GM12878 (cell line): Measurements from ENCODE around the gene ARSI. TPM values are rescaled to one million over a fixed set of nuclear protein-coding genes. Genes with fewer than 3 reads are reported as not detected.

Source experiments
- ATAC-seq: fragments of 200-7000 bp; cut with Tn5 transposase; 3 replicates; pipeline ENCODE4 v1.9.1; 2020; ENCODE audit warnings: mild to moderate bottlenecking, moderate library complexity
- BruUV-seq: library from RNA; stranded (reverse); fragments of 400-500 nt; replicated peaks from 2 replicates; lab custom pipeline; 2021; lab: Mats Ljungman, UMichigan
- CTCF ChIA-PET: fragments of 300-600 bp; sonication (Branson Sonifier 250); formaldehyde crosslinking; extraction: SDS; loops from one replicate; lab custom pipeline; 2021; ENCODE audit warnings: inconsistent platforms; lab: Yijun Ruan, JAX
- POLR2A ChIA-PET: fragments of 350-600 bp; formaldehyde crosslinking; extraction: SDS; loops from one replicate; lab custom pipeline; 2021; ENCODE audit warnings: inconsistent platforms; lab: Charles Lee
- RAD21 ChIA-PET: fragments of 300-600 bp; sonication (Branson Sonifier 250); formaldehyde crosslinking; loops from one replicate; lab custom pipeline; 2023; ENCODE audit warnings: antibody characterized with exemption; ENCODE audit not compliant: unreplicated experiment; lab: Charles Lee
- SMC1A ChIA-PET: fragments of 300-600 bp; sonication (Branson Sonifier 250); formaldehyde crosslinking; loops from one replicate; lab custom pipeline; 2023; ENCODE audit not compliant: unreplicated experiment, uncharacterized antibody; lab: Charles Lee
- DNase-seq: peaks from one replicate; pipeline ENCODE4 v3.0.0-alpha.2; 2011; ENCODE audit warnings: low read depth, low spot score
- FAIRE-seq: peaks from 3 replicates; lab custom pipeline; 2011; peaks lifted over from hg19 to GRCh38; lab: Jason Lieb, UNC
- H2AFZ ChIP-seq: 2 replicates; pipeline ENCODE4 v1.6.0; 2011; ENCODE audit warnings: low read depth, low read length, control low read depth; ENCODE audit not compliant: control insufficient read depth
- H3K27ac ChIP-seq: 2 replicates; pipeline ENCODE4 v1.5.1; 2011; ENCODE audit warnings: control low read depth; ENCODE audit not compliant: control insufficient read depth, insufficient read depth
- H3K27me3 ChIP-seq, 2 experiments: replicated peaks in 1 of 2; 2 replicates each; pipeline versions ENCODE4 v1.6.0 to v1.6.1; 2011; ENCODE audit warnings: low read length in 1 of 2; ENCODE audit not compliant: control insufficient read depth in 2 of 2, insufficient read depth in 2 of 2
- H3K36me3 ChIP-seq, 2 experiments: 2 replicates each; pipeline ENCODE4 v1.5.1; 2011; ENCODE audit warnings: low read length in 1 of 2; ENCODE audit not compliant: control insufficient read depth in 2 of 2, insufficient read depth in 2 of 2
- H3K4me1 ChIP-seq: 2 replicates; pipeline ENCODE4 v1.6.1; 2011; ENCODE audit warnings: mild to moderate bottlenecking, low read length, moderate library complexity, mixed read lengths; ENCODE audit not compliant: control insufficient read depth, insufficient read depth
- H3K4me2 ChIP-seq: 2 replicates; pipeline ENCODE4 v1.6.0; 2011; ENCODE audit warnings: control low read depth; ENCODE audit not compliant: control insufficient read depth, insufficient read depth
- H3K4me3 ChIP-seq: fragments of 200-600 bp; sonication (generic); 2 replicates; pipeline ENCODE4 v1.5.1; 2016
- H3K79me2 ChIP-seq: 2 replicates; pipeline ENCODE4 v1.6.0; 2011; ENCODE audit warnings: low read length; ENCODE audit not compliant: control insufficient read depth, insufficient read depth
- H3K9ac ChIP-seq: 2 replicates; pipeline ENCODE4 v1.8.0; 2011; ENCODE audit warnings: low read length, control low read depth, mixed read lengths; ENCODE audit not compliant: control insufficient read depth, insufficient read depth
- H3K9me3 ChIP-seq: replicated peaks from 3 replicates; pipeline ENCODE4 v1.5.1; 2011; ENCODE audit warnings: mild to moderate bottlenecking, low read length; ENCODE audit not compliant: control insufficient read depth, insufficient read depth
- H4K20me1 ChIP-seq: 2 replicates; pipeline ENCODE4 v1.6.0; 2011; ENCODE audit not compliant: control insufficient read depth, insufficient read depth
- CBFB ChIP-seq: IDR thresholded peaks from 2 replicates; pipeline ENCODE4 v1.6.1; 2016; ENCODE audit warnings: antibody characterized with exemption, low read depth
- CHD1 ChIP-seq: IDR thresholded peaks from 2 replicates; pipeline ENCODE4 v1.6.1; 2012; ENCODE audit warnings: low read depth, low read length, improper control_type of control experiment
- CREB1 ChIP-seq: IDR thresholded peaks from 2 replicates; pipeline ENCODE4 v1.6.1; 2012; ENCODE audit warnings: low read depth, mild to moderate bottlenecking, inconsistent platforms
- MEF2B ChIP-seq: fragments of 450-650 bp; IDR thresholded peaks from 2 replicates; pipeline ENCODE4 v1.6.1; 2018; ENCODE audit warnings: mild to moderate bottlenecking, moderate library complexity; ENCODE audit not compliant: partially characterized antibody, poor library complexity, severe bottlenecking
- NBN ChIP-seq: fragments of 450-650 bp; IDR thresholded peaks from 2 replicates; pipeline ENCODE4 v1.6.1; 2016
- NFYA ChIP-seq: IDR thresholded peaks from 2 replicates; pipeline ENCODE4 v1.6.1; 2011; ENCODE audit warnings: low read depth, mild to moderate bottlenecking, low read length, improper control_type of control experiment, borderline replicate concordance
- PAX8 ChIP-seq: fragments of 450-650 bp; IDR thresholded peaks from 2 replicates; pipeline ENCODE4 v1.6.1; 2017; ENCODE audit warnings: mild to moderate bottlenecking, moderate library complexity
- PML ChIP-seq: IDR thresholded peaks from 2 replicates; pipeline ENCODE4 v1.6.1; 2012; ENCODE audit warnings: low read length, inconsistent platforms
- RAD51 ChIP-seq: fragments of 450-650 bp; IDR thresholded peaks from 2 replicates; pipeline ENCODE4 v1.6.1; 2016; ENCODE audit warnings: moderate library complexity, mild to moderate bottlenecking, inconsistent platforms
- RBBP5 ChIP-seq: fragments of 200-600 bp; sonication (generic); conservative IDR thresholded peaks from 2 replicates; pipeline ENCODE4 v1.6.1; 2016
- ZZZ3 ChIP-seq: IDR thresholded peaks from 2 replicates; pipeline ENCODE4 v1.6.1; 2011; ENCODE audit warnings: low read depth; ENCODE audit not compliant: control insufficient read depth, insufficient read length
- WGBS: methylation state at CpG from one replicate; pipeline ENCODE4 v1.1.6; 2016; ENCODE audit warnings: low lambda C conversion rate; ENCODE audit not compliant: insufficient replicate concordance, insufficient coverage; ENCODE audit errors: missing lambda C conversion rate; 5-methylcytosine and 5-hydroxymethylcytosine counted together
- in situ Hi-C: fragments of 300-500 bp; cut with MboI; formaldehyde crosslinking; loops from 9 replicates; pipeline ENCODE4 v1.14.3; 2018; ENCODE audit warnings: mixed read lengths
- intact Hi-C: fragments of 100-400 bp; cut with micrococcal nuclease; formaldehyde crosslinking; loops from one replicate; pipeline ENCODE4 v1.14.2; 2022; ENCODE audit not compliant: unreplicated experiment
- polyA plus RNA-seq, 11 experiments: library from polyadenylated mRNA; depleted of rRNA in 4 of 11; unstranded in 6 of 11; stranded (reverse) in 5 of 11; fragments of >200 nt; fragmentation: Nextera tagmentation in 4 of 11; fragmentation: Illumina TruSeq in 1 of 11; extraction: Ambion mirVana in 4 of 11; extraction: Trizol in 1 of 11; gene quantifications; 1 replicate in 1 of 11; 2 replicates in 10 of 11; pipeline versions ENCODE4 v1.2.1 to v1.2.3, GENCODE V29; 2011 to 2016; ENCODE audit warnings: inconsistent platforms in 2 of 11, missing spikeins in 2 of 11, low read depth in 1 of 11
- total RNA-seq, 4 experiments: library from RNA; depleted of rRNA in 3 of 4; stranded (reverse); fragments of >200 nt in 3 of 4; fragmentation: Illumina TruSeq in 1 of 4; extraction: Trizol in 1 of 4; gene quantifications; 2 replicates each; pipeline versions ENCODE4 v1.2.1 to v1.2.3, GENCODE V29; 2013 to 2021
- TF ChIP-seq, protein P1 (sequence below): fragments of 450-650 bp; IDR thresholded peaks from 2 replicates; pipeline ENCODE4 v1.6.1; 2016; ENCODE audit warnings: mild to moderate bottlenecking, moderate library complexity, borderline replicate concordance
- TF ChIP-seq, protein P2 (sequence below): fragments of 450-650 bp; IDR thresholded peaks from 2 replicates; pipeline ENCODE4 v1.6.1; 2018; ENCODE audit warnings: mild to moderate bottlenecking, low read depth, moderate library complexity; ENCODE audit not compliant: partially characterized antibody

Gene ARSI
- total and polyA plus RNA-seq, 10 of the 15 experiments (the other 5 are each of a cell fraction or from before 2014, with no cell fraction given), result not detected

DNA sequence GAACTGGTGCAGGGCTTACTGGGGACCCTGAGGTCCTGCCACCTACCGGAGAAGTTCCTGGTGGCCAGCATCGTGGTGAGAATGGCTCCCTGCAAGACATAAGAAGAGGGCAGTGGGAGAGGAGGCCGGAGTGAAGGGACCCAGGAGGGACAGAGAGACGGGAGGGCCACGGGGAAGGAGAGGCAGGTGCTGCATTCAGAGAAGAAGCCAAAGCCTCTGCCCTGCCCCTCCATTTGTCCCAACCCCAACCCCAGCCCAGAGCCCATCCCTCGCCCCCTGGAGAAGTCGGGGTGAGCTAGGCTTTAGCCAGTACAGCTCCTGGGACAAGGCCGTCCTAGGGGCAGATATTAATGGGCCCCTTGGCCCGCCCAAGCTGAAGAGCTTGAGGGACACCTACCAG, 55.0 kb downstream of the ARSI start:
- H3K4me1 ChIP-seq, result no peaks in the 10 kb centered on the region
- FAIRE-seq, result no peak
- intact Hi-C loops (no loop called here), in situ Hi-C loops (no loop called here)
- WGBS, result 26% methylated on average over 8 of the region's 9 CpGs
- no peak for DNase-seq
- ChIA-PET SMC1A (interaction anchor here (0.9 kb wide), 1 partner anchor 63 kb away, joined by 3 read pairs; no protein-coding TSS in a partner anchor), RAD21 (no interaction called here), CTCF (no interaction called here), POLR2A (no interaction called here)
- H3K9ac ChIP-seq, result no peak overlapping the region
- peaks cover 2 to 4% of the 10 kb centered on the region in 2 experiments for H3K27me3 ChIP-seq
- no peaks in the 10 kb centered on the region for H4K20me1 ChIP-seq
- BruUV-seq, result no TSS peak
- H3K36me3 ChIP-seq, result no peaks in the 10 kb centered on the region
- H3K4me2 ChIP-seq, result no peak overlapping the region
- H3K27ac ChIP-seq, result no peak overlapping the region
- ATAC-seq, result no peak
- TF ChIP-seq CHD1 (no peak), MEF2B (no peak), RBBP5 (no peak), ZZZ3 (no peak), NFYA (no peak), NBN (no peak), RAD51 (no peak), CBFB (no peak), CREB1 (no peak)
- H3K9me3 ChIP-seq, result no peaks in the 10 kb centered on the region; the same call in 2 of the 3 replicates
- no peak overlapping the region for H3K4me3 ChIP-seq
- no peak overlapping the region for H2AFZ ChIP-seq
- no peaks in the 10 kb centered on the region for H3K79me2 ChIP-seq

DNA sequence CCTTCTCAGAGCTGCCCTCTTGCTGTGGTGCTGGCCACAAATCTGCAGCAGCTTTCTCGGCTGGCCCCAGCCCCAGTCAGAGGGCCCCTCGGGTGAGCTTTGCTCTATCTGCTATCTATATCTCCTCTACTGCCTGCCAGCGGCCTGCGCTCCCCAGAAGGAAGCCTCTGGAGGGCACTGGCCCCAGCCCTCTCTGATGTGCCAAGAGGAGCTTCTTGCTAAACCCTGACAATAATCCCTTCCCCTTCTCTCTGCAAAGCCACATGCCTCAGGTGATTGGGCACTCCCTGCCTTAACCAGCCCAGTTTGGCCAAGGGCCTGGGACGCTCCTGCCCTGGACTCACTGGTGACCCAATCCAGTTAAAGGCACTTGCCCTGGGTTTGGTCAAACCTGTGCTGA, 55.9 kb downstream of the ARSI start:
- intact Hi-C loops, result no loop called here
- POLR2A ChIA-PET, result no interaction called here
- ATAC-seq (no peak), FAIRE-seq (no peak), DNase-seq (no peak)
- Histone ChIP-seq H3K4me3 (no peak overlapping the region), H3K79me2 (no peaks in the 10 kb centered on the region), H3K4me1 (no peaks in the 10 kb centered on the region), H3K9ac (no peak overlapping the region), H3K27ac (no peak overlapping the region), H3K36me3 (no peaks in the 10 kb centered on the region), H2AFZ (no peak overlapping the region), H4K20me1 (no peaks in the 10 kb centered on the region), H3K9me3 (no peaks in the 10 kb centered on the region), H3K4me2 (no peak overlapping the region), H3K27me3 (peaks cover 0 to 1% of the 10 kb centered on the region in 2 experiments; a peak in 2 of 4 replicates)
- CTCF ChIA-PET, result interaction anchor here (0.6 to 1.0 kb wide), 2 partner anchors 30 to 119 kb away, joined by 3 read pairs; no protein-coding TSS in a partner anchor
- 38% methylated on average over 5 of the region's 5 CpGs for WGBS
- BruUV-seq, result no TSS peak
- in situ Hi-C loops, result no loop called here
- SMC1A ChIA-PET, result interaction anchor here (1.0 kb wide), 1 partner anchor 28 kb away, joined by 4 read pairs; no protein-coding TSS in a partner anchor
- RAD21 ChIA-PET, result interaction anchor here (0.6 kb wide), 1 partner anchor 429 kb away, joined by 4 read pairs; no protein-coding TSS in a partner anchor
- TF ChIP-seq, protein P1, sequence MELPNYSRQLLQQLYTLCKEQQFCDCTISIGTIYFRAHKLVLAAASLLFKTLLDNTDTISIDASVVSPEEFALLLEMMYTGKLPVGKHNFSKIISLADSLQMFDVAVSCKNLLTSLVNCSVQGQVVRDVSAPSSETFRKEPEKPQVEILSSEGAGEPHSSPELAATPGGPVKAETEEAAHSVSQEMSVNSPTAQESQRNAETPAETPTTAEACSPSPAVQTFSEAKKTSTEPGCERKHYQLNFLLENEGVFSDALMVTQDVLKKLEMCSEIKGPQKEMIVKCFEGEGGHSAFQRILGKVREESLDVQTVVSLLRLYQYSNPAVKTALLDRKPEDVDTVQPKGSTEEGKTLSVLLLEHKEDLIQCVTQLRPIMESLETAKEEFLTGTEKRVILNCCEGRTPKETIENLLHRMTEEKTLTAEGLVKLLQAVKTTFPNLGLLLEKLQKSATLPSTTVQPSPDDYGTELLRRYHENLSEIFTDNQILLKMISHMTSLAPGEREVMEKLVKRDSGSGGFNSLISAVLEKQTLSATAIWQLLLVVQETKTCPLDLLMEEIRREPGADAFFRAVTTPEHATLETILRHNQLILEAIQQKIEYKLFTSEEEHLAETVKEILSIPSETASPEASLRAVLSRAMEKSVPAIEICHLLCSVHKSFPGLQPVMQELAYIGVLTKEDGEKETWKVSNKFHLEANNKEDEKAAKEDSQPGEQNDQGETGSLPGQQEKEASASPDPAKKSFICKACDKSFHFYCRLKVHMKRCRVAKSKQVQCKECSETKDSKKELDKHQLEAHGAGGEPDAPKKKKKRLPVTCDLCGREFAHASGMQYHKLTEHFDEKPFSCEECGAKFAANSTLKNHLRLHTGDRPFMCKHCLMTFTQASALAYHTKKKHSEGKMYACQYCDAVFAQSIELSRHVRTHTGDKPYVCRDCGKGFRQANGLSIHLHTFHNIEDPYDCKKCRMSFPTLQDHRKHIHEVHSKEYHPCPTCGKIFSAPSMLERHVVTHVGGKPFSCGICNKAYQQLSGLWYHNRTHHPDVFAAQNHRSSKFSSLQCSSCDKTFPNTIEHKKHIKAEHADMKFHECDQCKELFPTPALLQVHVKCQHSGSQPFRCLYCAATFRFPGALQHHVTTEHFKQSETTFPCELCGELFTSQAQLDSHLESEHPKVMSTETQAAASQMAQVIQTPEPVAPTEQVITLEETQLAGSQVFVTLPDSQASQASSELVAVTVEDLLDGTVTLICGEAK, result no peak
- TF ChIP-seq PAX8 (no peak), PML (no peak)
- TF ChIP-seq, protein P2, sequence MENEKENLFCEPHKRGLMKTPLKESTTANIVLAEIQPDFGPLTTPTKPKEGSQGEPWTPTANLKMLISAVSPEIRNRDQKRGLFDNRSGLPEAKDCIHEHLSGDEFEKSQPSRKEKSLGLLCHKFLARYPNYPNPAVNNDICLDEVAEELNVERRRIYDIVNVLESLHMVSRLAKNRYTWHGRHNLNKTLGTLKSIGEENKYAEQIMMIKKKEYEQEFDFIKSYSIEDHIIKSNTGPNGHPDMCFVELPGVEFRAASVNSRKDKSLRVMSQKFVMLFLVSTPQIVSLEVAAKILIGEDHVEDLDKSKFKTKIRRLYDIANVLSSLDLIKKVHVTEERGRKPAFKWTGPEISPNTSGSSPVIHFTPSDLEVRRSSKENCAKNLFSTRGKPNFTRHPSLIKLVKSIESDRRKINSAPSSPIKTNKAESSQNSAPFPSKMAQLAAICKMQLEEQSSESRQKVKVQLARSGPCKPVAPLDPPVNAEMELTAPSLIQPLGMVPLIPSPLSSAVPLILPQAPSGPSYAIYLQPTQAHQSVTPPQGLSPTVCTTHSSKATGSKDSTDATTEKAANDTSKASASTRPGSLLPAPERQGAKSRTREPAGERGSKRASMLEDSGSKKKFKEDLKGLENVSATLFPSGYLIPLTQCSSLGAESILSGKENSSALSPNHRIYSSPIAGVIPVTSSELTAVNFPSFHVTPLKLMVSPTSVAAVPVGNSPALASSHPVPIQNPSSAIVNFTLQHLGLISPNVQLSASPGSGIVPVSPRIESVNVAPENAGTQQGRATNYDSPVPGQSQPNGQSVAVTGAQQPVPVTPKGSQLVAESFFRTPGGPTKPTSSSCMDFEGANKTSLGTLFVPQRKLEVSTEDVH, result no peak
